Activated CD4-positive, alpha-beta T cell treated with anti-CD3 and anti-CD28 coated beads for 36 hours (primary cell): ENCODE data around the gene ALDH16A1. TPM values are rescaled to one million over a fixed set of nuclear protein-coding genes. Genes with fewer than 3 reads are reported as not detected.

Source experiments
- ATAC-seq: fragments of 200-7000 bp; cut with Tn5 transposase; one replicate; pipeline ENCODE4 v1.10.0; 2021; ENCODE audit warnings: mild to moderate bottlenecking, moderate library complexity
- CTCF ChIA-PET: fragments of 350-600 bp; sonication (Branson Sonifier 250); formaldehyde crosslinking; loops from one replicate; lab custom pipeline; 2021; ENCODE audit warnings: antibody characterized with exemption; lab: Charles Lee
- POLR2A ChIA-PET: fragments of 350-600 bp; sonication (Branson Sonifier 250); formaldehyde crosslinking; loops from one replicate; lab custom pipeline; 2021; ENCODE audit warnings: antibody characterized with exemption, inconsistent platforms; lab: Charles Lee
- DNase-seq: peaks from one replicate; pipeline ENCODE4 v3.0.0-alpha.2; 2020
- H3K27ac Mint-ChIP-seq: one replicate; pipeline ENCODE4 v1.8.0; 2021; ENCODE audit warnings: mixed read lengths
- H3K27me3 Mint-ChIP-seq: one replicate; pipeline ENCODE4 v1.8.0; 2021; ENCODE audit warnings: mixed read lengths
- H3K36me3 Mint-ChIP-seq: one replicate; pipeline ENCODE4 v1.8.0; 2021; ENCODE audit warnings: low read depth, mixed read lengths
- H3K4me1 Mint-ChIP-seq: one replicate; pipeline ENCODE4 v1.8.0; 2021; ENCODE audit warnings: mixed read lengths
- H3K4me3 Mint-ChIP-seq: one replicate; pipeline ENCODE4 v1.8.0; 2021; ENCODE audit warnings: mild to moderate bottlenecking, moderate library complexity, mixed read lengths
- H3K9me3 Mint-ChIP-seq: one replicate; pipeline ENCODE4 v1.8.0; 2021; ENCODE audit warnings: low read depth, mixed read lengths
- intact Hi-C, 2 experiments: fragments of 100-400 bp; cut with DNase I in 1 of 2; cut with micrococcal nuclease in 1 of 2; formaldehyde crosslinking; loops; one replicate each; pipeline versions ENCODE4 v1.14.2 to v1.15.1; 2022 to 2024; cut with DNase I, micrococcal nuclease
- total RNA-seq, 2 experiments: library from RNA; stranded (reverse); gene quantifications; one replicate each; pipeline ENCODE4 v1.2.3, GENCODE V29; 2021

The ALDH16A1 gene
- total RNA-seq, 2 experiments from 2014 or later: 26.8 to 33.3 TPM

- peaks cover 31% of the 10 kb centered on the region for H3K4me1 Mint-ChIP-seq
- DNase-seq (peak; percentile 64), ATAC-seq (peak; percentile 48)
- ChIA-PET POLR2A (no interaction called here), CTCF (no interaction called here)
- no peak overlapping the region for H3K27ac Mint-ChIP-seq
- peaks cover 74% of the 10 kb centered on the region for H3K27me3 Mint-ChIP-seq
- intact Hi-C loops: no loop called here
- H3K4me3 Mint-ChIP-seq: no peak overlapping the region
- no peaks in the 10 kb centered on the region for H3K9me3 Mint-ChIP-seq
- H3K36me3 Mint-ChIP-seq: no peaks in the 10 kb centered on the region
These were observed 20.6 kb upstream of the ALDH16A1 start for GRCh38 chr19:49432141-49433073.

GRCh38 chr19:49433240-49433901 lies 19.7 kb upstream of the ALDH16A1 start:
- POLR2A ChIA-PET: no interaction called here
- CTCF ChIA-PET: no interaction called here
- H3K27me3 Mint-ChIP-seq: peaks cover 77% of the 10 kb centered on the region
- H3K4me3 Mint-ChIP-seq: no peak overlapping the region
- H3K36me3 Mint-ChIP-seq: no peaks in the 10 kb centered on the region
- intact Hi-C loops: no loop called here
- H3K27ac Mint-ChIP-seq: no peak overlapping the region
- peaks cover 24% of the 10 kb centered on the region for H3K4me1 Mint-ChIP-seq
- no peak for DNase-seq
- H3K9me3 Mint-ChIP-seq: no peaks in the 10 kb centered on the region
- ATAC-seq: no peak

- H3K36me3 Mint-ChIP-seq: no peaks in the 10 kb centered on the region
- no peak for ATAC-seq
- no peak overlapping the region for H3K4me3 Mint-ChIP-seq
- H3K9me3 Mint-ChIP-seq: no peaks in the 10 kb centered on the region
- ChIA-PET CTCF (interaction anchor here (0.7 to 1.3 kb wide), 3 partner anchors 13 to 45 kb away, joined by 3 to 6 read pairs (median 4); no protein-coding TSS in a partner anchor), POLR2A (interaction anchor here (1.9 kb wide), 1 partner anchor 9 kb away, joined by 4 read pairs; no protein-coding TSS in a partner anchor)
- no peak overlapping the region for H3K27ac Mint-ChIP-seq
- H3K27me3 Mint-ChIP-seq: peaks cover 78% of the 10 kb centered on the region
- intact Hi-C loops: no loop called here
- H3K4me1 Mint-ChIP-seq: peaks cover 18% of the 10 kb centered on the region
- no peak for DNase-seq
These were observed 18.0 kb upstream of the ALDH16A1 start for GRCh38 chr19:49434907-49435583.

GRCh38 chr19:49435670-49436069 lies 17.4 kb upstream of the ALDH16A1 start:
- DNase-seq (no peak), ATAC-seq (no peak)
- POLR2A ChIA-PET: interaction anchor here (1.9 kb wide), 1 partner anchor 9 kb away, joined by 4 read pairs; no protein-coding TSS in a partner anchor
- no peak overlapping the region for H3K4me3 Mint-ChIP-seq
- intact Hi-C loops: no loop called here
- peaks cover 20% of the 10 kb centered on the region for H3K4me1 Mint-ChIP-seq
- no peaks in the 10 kb centered on the region for H3K9me3 Mint-ChIP-seq
- CTCF ChIA-PET: interaction anchor here (0.7 to 1.3 kb wide), 3 partner anchors 10 to 46 kb away, joined by 3 to 6 read pairs (median 3); partner anchors contain the start of gene GFY
- H3K36me3 Mint-ChIP-seq: no peaks in the 10 kb centered on the region
- H3K27me3 Mint-ChIP-seq: peaks cover 79% of the 10 kb centered on the region
- H3K27ac Mint-ChIP-seq: no peak overlapping the region

- Mint-ChIP-seq H3K4me1 (peaks cover 24% of the 10 kb centered on the region), H3K4me3 (peak overlapping the region; percentile 4), H3K27me3 (peaks cover 78% of the 10 kb centered on the region), H3K36me3 (no peaks in the 10 kb centered on the region), H3K27ac (no peak overlapping the region), H3K9me3 (no peaks in the 10 kb centered on the region)
- ATAC-seq (peak; percentile 54), DNase-seq (peak; percentile 89)
- intact Hi-C loops: no loop called here
- POLR2A ChIA-PET: interaction anchor here (1.9 kb wide), 1 partner anchor 10 kb away, joined by 4 read pairs; no protein-coding TSS in a partner anchor
- CTCF ChIA-PET: interaction anchor here (0.6 to 1.0 kb wide), 2 partner anchors 11 to 1964 kb away, joined by 3 read pairs; partner anchors contain the start of gene GFY
These were observed 16.5 kb upstream of the ALDH16A1 start for GRCh38 chr19:49436381-49437017.

GRCh38 chr19:49437231-49437630 lies 15.8 kb upstream of the ALDH16A1 start:
- H3K9me3 Mint-ChIP-seq: no peaks in the 10 kb centered on the region
- peaks cover 81% of the 10 kb centered on the region for H3K27me3 Mint-ChIP-seq
- no peak overlapping the region for H3K27ac Mint-ChIP-seq
- ChIA-PET CTCF (no interaction called here), POLR2A (interaction anchor here (1.9 kb wide), 1 partner anchor 11 kb away, joined by 4 read pairs; no protein-coding TSS in a partner anchor)
- H3K36me3 Mint-ChIP-seq: no peaks in the 10 kb centered on the region
- no peak overlapping the region for H3K4me3 Mint-ChIP-seq
- ATAC-seq (no peak), DNase-seq (no peak)
- intact Hi-C loops: no loop called here
- peaks cover 28% of the 10 kb centered on the region for H3K4me1 Mint-ChIP-seq

GRCh38 chr19:49438261-49438660 lies 14.8 kb upstream of the ALDH16A1 start:
- POLR2A ChIA-PET: no interaction called here

GRCh38 chr19:49439836-49440235 lies 13.2 kb upstream of the ALDH16A1 start:
- DNase-seq: no peak
- no peaks in the 10 kb centered on the region for H3K36me3 Mint-ChIP-seq
- no peak overlapping the region for H3K4me3 Mint-ChIP-seq
- peaks cover 70% of the 10 kb centered on the region for H3K27me3 Mint-ChIP-seq
- no peak overlapping the region for H3K27ac Mint-ChIP-seq
- ChIA-PET POLR2A (no interaction called here), CTCF (interaction anchor here (0.6 to 1.5 kb wide), 4 partner anchors 10 to 297 kb away, joined by 3 to 4 read pairs (median 4); no protein-coding TSS in a partner anchor)
- no peaks in the 10 kb centered on the region for H3K9me3 Mint-ChIP-seq
- ATAC-seq: no peak
- intact Hi-C loops: loop anchor here in 1 of 2 experiments (5.0 kb wide), 1 partner anchor 33 kb away; no protein-coding TSS in a partner anchor
- peaks cover 32% of the 10 kb centered on the region for H3K4me1 Mint-ChIP-seq

More at GRCh38 chr19:49438261-49438660, 14.8 kb upstream of the ALDH16A1 start:
- Mint-ChIP-seq H3K4me3 (no peak overlapping the region), H3K9me3 (no peaks in the 10 kb centered on the region), H3K27ac (no peak overlapping the region), H3K36me3 (no peaks in the 10 kb centered on the region), H3K27me3 (peaks cover 79% of the 10 kb centered on the region), H3K4me1 (peaks cover 31% of the 10 kb centered on the region)
- no peak for ATAC-seq
- CTCF ChIA-PET: no interaction called here
- DNase-seq: no peak
- intact Hi-C loops: no loop called here

- ChIA-PET POLR2A (no interaction called here), CTCF (interaction anchor here (0.6 to 1.5 kb wide), 3 partner anchors 11 to 134 kb away, joined by 3 to 4 read pairs (median 4); no protein-coding TSS in a partner anchor)
- intact Hi-C loops: loop anchor here in 1 of 2 experiments (5.0 kb wide), 1 partner anchor 33 kb away; no protein-coding TSS in a partner anchor
- no peak for ATAC-seq
- no peaks in the 10 kb centered on the region for H3K9me3 Mint-ChIP-seq
- no peaks in the 10 kb centered on the region for H3K36me3 Mint-ChIP-seq
- H3K27ac Mint-ChIP-seq: no peak overlapping the region
- DNase-seq: no peak
- H3K27me3 Mint-ChIP-seq: peaks cover 63% of the 10 kb centered on the region
- H3K4me1 Mint-ChIP-seq: peaks cover 36% of the 10 kb centered on the region
- peak overlapping the region; percentile 7 for H3K4me3 Mint-ChIP-seq
These were observed 12.4 kb upstream of the ALDH16A1 start for GRCh38 chr19:49440439-49441209.
